ENCODE data around the gene AIDA. TPM values are rescaled to one million over a fixed set of nuclear protein-coding genes. Genes with fewer than 3 reads are reported as not detected.
"Not testable (repeated sequence)": the region's sequence is repeated elsewhere in the genome, so short reads cannot be mapped to it uniquely, and the experiment has no call there.

The AIDA gene
- total RNA-seq = 25.7 TPM

- FAIRE-seq (no peak), DNase-seq (ENCODE audit: low spot score in 2 of 2) (peak; percentile 87 to 88)
Measured at GRCh38 chr1:222712253-222713090, at the start of gene AIDA, which contains the start of gene BROX. Gene AIDA (minus strand): TSS chr1:222712491. CDS start chr1:222712317, 174 bp downstream. Gene BROX (plus strand): TSS chr1:222712564. CDS start chr1:222715700, 3,136 bp downstream.

- FAIRE-seq (no peak), DNase-seq (ENCODE audit: low spot score in 2 of 2) (no peak)
Measured at GRCh38 chr1:222761083-222761482, 48.8 kb upstream of the AIDA start.

- DNase-seq (ENCODE audit: low spot score in 2 of 2) = no peak
- FAIRE-seq = no peak
Measured at GRCh38 chr1:222759451-222760035, 47.3 kb upstream of the AIDA start.

GRCh38 chr1:222757646-222758268 is 45.5 kb upstream of the AIDA start:
- no peak for FAIRE-seq
- DNase-seq (ENCODE audit: low spot score in 2 of 2) = no peak

- no peak for DNase-seq (ENCODE audit: low spot score in 2 of 2)
- no peak for FAIRE-seq
Measured at GRCh38 chr1:222754366-222755139, 42.3 kb upstream of the AIDA start.

- DNase-seq (ENCODE audit: low spot score in 2 of 2) (no peak), FAIRE-seq (no peak)
Measured at GRCh38 chr1:222751255-222751654, 39.0 kb upstream of the AIDA start.

- DNase-seq (ENCODE audit: low spot score in 2 of 2) = no peak
- FAIRE-seq = no peak
Measured at GRCh38 chr1:222750651-222751050, 38.4 kb upstream of the AIDA start.

- DNase-seq (ENCODE audit: low spot score in 2 of 2) (peak in 1 of 2 donors; percentile 8), FAIRE-seq (no peak)
Measured at GRCh38 chr1:222749927-222750326, 37.6 kb upstream of the AIDA start.

GRCh38 chr1:222741630-222742457 is 29.6 kb upstream of the AIDA start:
- not testable (repeated sequence) for FAIRE-seq; DNase-seq (ENCODE audit: low spot score in 2 of 2)

GRCh38 chr1:222739929-222740328 is 27.6 kb upstream of the AIDA start:
- no peak for FAIRE-seq
- no peak for DNase-seq (ENCODE audit: low spot score in 2 of 2)

GRCh38 chr1:222739465-222739864 is 27.2 kb upstream of the AIDA start:
- FAIRE-seq = no peak
- DNase-seq (ENCODE audit: low spot score in 2 of 2) = no peak

- no peak for FAIRE-seq
- DNase-seq (ENCODE audit: low spot score in 2 of 2) = no peak
Measured at GRCh38 chr1:222736972-222737371, 24.7 kb upstream of the AIDA start, which contains the start of gene FAM177B. Gene FAM177B (plus strand): TSS chr1:222737202. CDS start chr1:222746546, 9,344 bp downstream.

GRCh38 chr1:222736470-222736869 is 24.2 kb upstream of the AIDA start:
- no peak for FAIRE-seq
- no peak for DNase-seq (ENCODE audit: low spot score in 2 of 2)

- FAIRE-seq = peak; percentile 24
Measured at GRCh38 chr1:222734740-222735139, 22.4 kb upstream of the AIDA start.

GRCh38 chr1:222732216-222733159 is 20.2 kb upstream of the AIDA start:
- DNase-seq (ENCODE audit: low spot score in 2 of 2) = no peak
- no peak for FAIRE-seq

More at GRCh38 chr1:222734740-222735139, 22.4 kb upstream of the AIDA start:
- no peak for DNase-seq (ENCODE audit: low spot score in 2 of 2)

GRCh38 chr1:222730866-222731265 is 18.6 kb upstream of the AIDA start:
- FAIRE-seq = no peak
- DNase-seq (ENCODE audit: low spot score in 2 of 2) = no peak

- FAIRE-seq (peak; percentile 71), DNase-seq (ENCODE audit: low spot score in 2 of 2) (no peak)
Measured at GRCh38 chr1:222728746-222729145, 16.5 kb upstream of the AIDA start.

- FAIRE-seq (no peak), DNase-seq (ENCODE audit: low spot score in 2 of 2) (no peak)
Measured at GRCh38 chr1:222716393-222716792, 4.1 kb upstream of the AIDA start.
